GM19372 (cell line): ENCODE data around the gene PFKL.
"Not testable (repeated sequence)": the region's sequence is repeated elsewhere in the genome, so short reads cannot be mapped to it uniquely, and the experiment has no call there.

Source experiments
- ATAC-seq: cut with Tn5 transposase; IDR thresholded peaks from one replicate; pipeline ENCODE4 v1.9.1; 2021; ENCODE audit warnings: mild to moderate bottlenecking, low read depth, moderate library complexity; ENCODE audit not compliant: unreplicated experiment

PFKL gene

GRCh38 chr21:44275041-44275440 is 24.8 kb upstream of the PFKL start:
- ATAC-seq, result no peak

- no peak for ATAC-seq
Measured at GRCh38 chr21:44279354-44280260, 20.2 kb upstream of the PFKL start.

- no peak for ATAC-seq
Measured at GRCh38 chr21:44281801-44282200, 18.1 kb upstream of the PFKL start.

GRCh38 chr21:44282370-44282769 is 17.5 kb upstream of the PFKL start:
- no peak for ATAC-seq

- ATAC-seq, result not testable (repeated sequence)
Measured at GRCh38 chr21:44283211-44283785, 16.6 kb upstream of the PFKL start.

- ATAC-seq, result no peak
Measured at GRCh38 chr21:44283948-44284347, 15.9 kb upstream of the PFKL start.

GRCh38 chr21:44285138-44285992 is 14.5 kb upstream of the PFKL start, which contains the start of gene AIRE:
Gene AIRE, plus strand, starts transcription at chr21:44285876. Its CDS starts 131 bp downstream, at chr21:44286007.
- ATAC-seq, result no peak

GRCh38 chr21:44286086-44286715 is 13.7 kb upstream of the PFKL start:
- ATAC-seq, result no peak

GRCh38 chr21:44286716-44287632 is 12.9 kb upstream of the PFKL start:
- ATAC-seq, result no peak

GRCh38 chr21:44288251-44289110 is 11.4 kb upstream of the PFKL start:
- no peak for ATAC-seq

- no peak for ATAC-seq
Measured at GRCh38 chr21:44289381-44290010, 10.4 kb upstream of the PFKL start.

- no peak for ATAC-seq
Measured at GRCh38 chr21:44290327-44291077, 9.4 kb upstream of the PFKL start.

- no peak for ATAC-seq
Measured at GRCh38 chr21:44291078-44291935, 8.5 kb upstream of the PFKL start.

- ATAC-seq, result no peak
Measured at GRCh38 chr21:44291936-44292811, 7.7 kb upstream of the PFKL start.

GRCh38 chr21:44292812-44293195 is 7.0 kb upstream of the PFKL start:
- no peak for ATAC-seq
